OCI-LY7 (cell line): ENCODE results near the gene NMD3. TPM values are rescaled to one million over a fixed set of nuclear protein-coding genes. Genes with fewer than 3 reads are reported as not detected.

ENCODE experiments used
- BruUV-seq: library from RNA; stranded (reverse); fragments of 400-500 nt; replicated peaks from 2 replicates; lab custom pipeline; 2021; lab: Mats Ljungman, UMichigan
- CTCF ChIA-PET: fragments of 300-600 bp; sonication (Branson Sonifier 250); formaldehyde crosslinking; loops from one replicate; lab custom pipeline; 2022; ENCODE audit warnings: antibody characterized with exemption; ENCODE audit not compliant: unreplicated experiment; lab: Charles Lee
- POLR2A ChIA-PET: fragments of 300-600 bp; sonication (Branson Sonifier 250); formaldehyde crosslinking; loops from one replicate; lab custom pipeline; 2022; ENCODE audit warnings: antibody characterized with exemption; lab: Charles Lee
- DNase-seq: peaks from one replicate; pipeline ENCODE4 v3.0.0-alpha.2; 2015; ENCODE audit warnings: low spot score
- H2AFZ ChIP-seq: fragments of 200-600 bp; sonication (generic), shearing (Covaris generic); 2 replicates; pipeline ENCODE4 v1.6.1; 2014; ENCODE audit warnings: mild to moderate bottlenecking, antibody characterized with exemption, low read length, moderate library complexity
- H3K27ac ChIP-seq: fragments of 200-600 bp; sonication (generic); 2 replicates; pipeline ENCODE4 v1.5.1; 2014; ENCODE audit warnings: mixed run types, low read depth, mild to moderate bottlenecking, moderate library complexity, low read length, inconsistent platforms; ENCODE audit not compliant: poor library complexity, severe bottlenecking
- H3K36me3 ChIP-seq: fragments of 200-600 bp; sonication (generic); 2 replicates; pipeline ENCODE4 v1.6.1; 2014; ENCODE audit warnings: mild to moderate bottlenecking, antibody characterized with exemption, low read length, moderate library complexity, mixed read lengths; ENCODE audit not compliant: insufficient read depth
- H3K4me1 ChIP-seq: fragments of 200-600 bp; sonication (generic); 2 replicates; pipeline ENCODE4 v1.5.1; 2014; ENCODE audit warnings: mild to moderate bottlenecking, low read length; ENCODE audit not compliant: insufficient read depth, poor library complexity, severe bottlenecking
- H3K4me2 ChIP-seq: fragments of 200-600 bp; sonication (generic); 2 replicates; pipeline ENCODE4 v1.6.1; 2014; ENCODE audit warnings: mild to moderate bottlenecking, low read length
- H3K4me3 ChIP-seq: fragments of 200-600 bp; sonication (generic); 2 replicates; pipeline ENCODE4 v1.5.1; 2014; ENCODE audit warnings: mild to moderate bottlenecking, low read depth, low read length; ENCODE audit not compliant: poor library complexity, severe bottlenecking
- H3K79me2 ChIP-seq: fragments of 200-600 bp; sonication (generic); 2 replicates; pipeline ENCODE4 v1.6.1; 2016; ENCODE audit warnings: low read depth, mild to moderate bottlenecking, low read length, moderate library complexity, mixed read lengths; ENCODE audit not compliant: insufficient read depth
- H3K9me2 ChIP-seq: fragments of 200-600 bp; sonication (generic); 2 replicates; pipeline ENCODE4 v1.6.1; 2016; ENCODE audit warnings: mild to moderate bottlenecking, low read length, mixed read lengths; ENCODE audit not compliant: insufficient read depth
- H3K9me3 ChIP-seq: fragments of 200-600 bp; sonication (generic); 2 replicates; pipeline ENCODE4 v1.6.1; 2014; ENCODE audit warnings: mild to moderate bottlenecking, mixed run types, low read length, mixed read lengths
- H4K20me1 ChIP-seq: fragments of 200-600 bp; sonication (generic); 2 replicates; pipeline ENCODE4 v1.6.1; 2014; ENCODE audit warnings: mild to moderate bottlenecking, antibody characterized with exemption, low read length, moderate library complexity, mixed read lengths; ENCODE audit not compliant: insufficient read depth
- CTCF ChIP-seq: fragments of 200-600 bp; sonication (generic); conservative IDR thresholded peaks from 2 replicates; pipeline ENCODE4 v1.5.1; 2014; ENCODE audit warnings: mild to moderate bottlenecking, antibody characterized with exemption, low read length, moderate library complexity, mixed read lengths
- EZH2phosphoT487 ChIP-seq: fragments of 200-600 bp; sonication (generic); IDR thresholded peaks from 2 replicates; pipeline ENCODE4 v1.6.1; 2018; ENCODE audit warnings: low read depth, borderline replicate concordance, mild to moderate bottlenecking, mixed run types, antibody characterized with exemption, low read length, moderate library complexity, mixed read lengths
- intact Hi-C: fragments of 100-400 bp; cut with micrococcal nuclease; formaldehyde crosslinking; loops from one replicate; pipeline ENCODE4 v1.10.0; 2022; ENCODE audit not compliant: unreplicated experiment
- total RNA-seq, 2 experiments: library from RNA; depleted of rRNA in 1 of 2; stranded (reverse); fragments of >200 nt in 1 of 2; shearing (Covaris generic) in 1 of 2; gene quantifications; 2 replicates each; pipeline ENCODE4 v1.2.3, GENCODE V29; 2014 to 2022

NMD3 gene
- total RNA-seq, 2 experiments from 2014 or later: 30.0 to 55.2 TPM

GRCh38 chr3:161265916-161266571, 44.9 kb downstream of the NMD3 start:
- no TSS peak for BruUV-seq
- CTCF ChIA-PET: no interaction called here

GRCh38 chr3:161266731-161267150, 45.6 kb downstream of the NMD3 start:
- H3K9me2 ChIP-seq: no peaks in the 10 kb centered on the region
- no peaks in the 10 kb centered on the region for H4K20me1 ChIP-seq
- BruUV-seq: no TSS peak
- peaks cover 15% of the 10 kb centered on the region; the same call in 1 of the 2 replicates for H3K9me3 ChIP-seq
- H3K36me3 ChIP-seq: peaks cover 30% of the 10 kb centered on the region
- no peak overlapping the region for H3K4me3 ChIP-seq
- CTCF ChIA-PET: no interaction called here
- POLR2A ChIA-PET: no interaction called here
- H3K27ac ChIP-seq: no peak overlapping the region
- no peak for DNase-seq
- H3K4me1 ChIP-seq: no peaks in the 10 kb centered on the region
- TF ChIP-seq CTCF (no peak), EZH2phosphoT487 (no peak)
- H2AFZ ChIP-seq: no peak overlapping the region
- no peaks in the 10 kb centered on the region for H3K79me2 ChIP-seq
- no peak overlapping the region for H3K4me2 ChIP-seq
- intact Hi-C loops: no loop called here

More at GRCh38 chr3:161265916-161266571, 44.9 kb downstream of the NMD3 start:
- no peak overlapping the region for H3K27ac ChIP-seq
- no peaks in the 10 kb centered on the region for H3K4me1 ChIP-seq
- H2AFZ ChIP-seq: no peak overlapping the region
- H3K4me3 ChIP-seq: no peak overlapping the region
- peaks cover 37% of the 10 kb centered on the region for H3K36me3 ChIP-seq
- H3K9me3 ChIP-seq: peaks cover 22% of the 10 kb centered on the region; the same call in 1 of the 2 replicates
- no peaks in the 10 kb centered on the region for H4K20me1 ChIP-seq
- POLR2A ChIA-PET: no interaction called here
- DNase-seq: no peak
- intact Hi-C loops: no loop called here
- TF ChIP-seq CTCF: no peak
- TF ChIP-seq EZH2phosphoT487: no peak
- H3K79me2 ChIP-seq: no peaks in the 10 kb centered on the region
- no peaks in the 10 kb centered on the region for H3K9me2 ChIP-seq
- no peak overlapping the region for H3K4me2 ChIP-seq

GRCh38 chr3:161267646-161268045, 46.5 kb downstream of the NMD3 start:
- Histone ChIP-seq H4K20me1 (no peaks in the 10 kb centered on the region), H3K79me2 (no peaks in the 10 kb centered on the region), H2AFZ (no peak overlapping the region), H3K4me2 (no peak overlapping the region), H3K4me3 (no peak overlapping the region), H3K9me2 (no peaks in the 10 kb centered on the region), H3K36me3 (peaks cover 26% of the 10 kb centered on the region), H3K4me1 (no peaks in the 10 kb centered on the region), H3K27ac (no peak overlapping the region), H3K9me3 (0 out of 2 replicates have a peak, but pooled peaks cover 11% of the 10 kb centered on the region)
- no peak for DNase-seq
- no peak for TF ChIP-seq EZH2phosphoT487
- TF ChIP-seq CTCF: no peak
- BruUV-seq: no TSS peak
- ChIA-PET POLR2A (interaction anchor here (1.4 kb wide), 1 partner anchor 9 kb away, joined by 4 read pairs; no protein-coding TSS in a partner anchor), CTCF (no interaction called here)
- intact Hi-C loops: no loop called here
